ENCODE data around the gene NT5C3B. TPM values are rescaled to one million over a fixed set of nuclear protein-coding genes. Genes with fewer than 3 reads are reported as not detected.

NT5C3B gene
- total and polyA plus RNA-seq, 3 donors from 2014 or later = 61.9 to 214 (median 74.3) TPM

GRCh38 chr17:41792845-41793783 lies 42.9 kb downstream of the NT5C3B start:
- 29 to 55% methylated on average over 11 to 22 of the region's 22 CpGs for WGBS, 2 donors
- Histone ChIP-seq H3K9me3 (no peaks in the 10 kb centered on the region), H3K4me3 (no peak overlapping the region), H3K27ac (peak overlapping the region; percentile 50 to 56), H3K4me1 (peaks cover 22% of the 10 kb centered on the region), H3K36me3 (ENCODE audit: low read depth, missing control alignments) (no peaks in the 10 kb centered on the region), H3K27me3 (no peaks in the 10 kb centered on the region)
- peak; percentile 68 for DNase-seq
- intact Hi-C loops (cut with DNase I; ENCODE audit: low total_unique reads) = loop anchor here (10.0 kb wide), 1 partner anchor 58 kb away; the partner anchor contains the start of gene HAP1
- TF ChIP-seq POLR2A (IDR thresholded peaks at IDR 0.05) = no peak
- TF ChIP-seq, protein P1, sequence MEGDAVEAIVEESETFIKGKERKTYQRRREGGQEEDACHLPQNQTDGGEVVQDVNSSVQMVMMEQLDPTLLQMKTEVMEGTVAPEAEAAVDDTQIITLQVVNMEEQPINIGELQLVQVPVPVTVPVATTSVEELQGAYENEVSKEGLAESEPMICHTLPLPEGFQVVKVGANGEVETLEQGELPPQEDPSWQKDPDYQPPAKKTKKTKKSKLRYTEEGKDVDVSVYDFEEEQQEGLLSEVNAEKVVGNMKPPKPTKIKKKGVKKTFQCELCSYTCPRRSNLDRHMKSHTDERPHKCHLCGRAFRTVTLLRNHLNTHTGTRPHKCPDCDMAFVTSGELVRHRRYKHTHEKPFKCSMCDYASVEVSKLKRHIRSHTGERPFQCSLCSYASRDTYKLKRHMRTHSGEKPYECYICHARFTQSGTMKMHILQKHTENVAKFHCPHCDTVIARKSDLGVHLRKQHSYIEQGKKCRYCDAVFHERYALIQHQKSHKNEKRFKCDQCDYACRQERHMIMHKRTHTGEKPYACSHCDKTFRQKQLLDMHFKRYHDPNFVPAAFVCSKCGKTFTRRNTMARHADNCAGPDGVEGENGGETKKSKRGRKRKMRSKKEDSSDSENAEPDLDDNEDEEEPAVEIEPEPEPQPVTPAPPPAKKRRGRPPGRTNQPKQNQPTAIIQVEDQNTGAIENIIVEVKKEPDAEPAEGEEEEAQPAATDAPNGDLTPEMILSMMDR (IDR thresholded peaks at IDR 0.05) = no peak

DNA sequence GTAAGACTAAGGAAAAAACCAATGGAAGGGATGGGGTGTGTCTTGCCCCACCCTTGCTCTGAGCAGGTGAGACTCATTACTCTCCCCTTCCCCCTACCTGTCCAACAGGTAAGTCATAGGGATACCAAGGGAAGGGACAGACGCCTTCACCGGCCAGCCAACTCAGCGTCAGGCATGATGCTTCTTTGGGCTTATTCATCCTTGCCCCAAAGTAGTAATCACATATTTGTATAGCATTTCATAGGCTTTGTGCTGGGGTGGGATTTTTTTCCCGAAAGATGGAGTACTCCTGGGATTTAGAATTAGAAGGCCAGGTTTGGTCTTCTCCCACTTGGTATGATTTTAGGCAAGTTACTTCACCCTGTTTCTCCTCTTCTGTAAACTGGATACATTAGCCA lies 49.0 kb downstream of the NT5C3B start:
- H3K4me3 ChIP-seq = no peak overlapping the region

GRCh38 chr17:41786227-41787020 lies 49.6 kb downstream of the NT5C3B start, which contains the start of gene JUP:
JUP (minus strand) TSS chr17:41786711; CDS start chr17:41771854, 14,857 bp downstream.
- H3K9me3 ChIP-seq = no peaks in the 10 kb centered on the region
- H3K4me3 ChIP-seq = peak within 1 kb of the TSS; percentile 57 to 61
- peak; percentile 98 for DNase-seq
- TF ChIP-seq POLR2A (IDR thresholded peaks at IDR 0.05) = no peak
- TF ChIP-seq, protein P1 (IDR thresholded peaks at IDR 0.05) = peak; percentile 31 to 33 (median 33)
- peaks cover 13% of the 10 kb centered on the region for H3K4me1 ChIP-seq
- no peaks in the 10 kb centered on the region for H3K36me3 ChIP-seq (ENCODE audit: low read depth, missing control alignments)
- intact Hi-C loops (cut with DNase I; ENCODE audit: low total_unique reads) = no loop called here
- no peaks in the 10 kb centered on the region for H3K27me3 ChIP-seq
- 2 to 12% methylated on average over 5 to 75 of the region's 79 CpGs for WGBS, 2 donors
- no peak within 1 kb of the TSS for H3K27ac ChIP-seq

More for the DNA sequence above, 49.0 kb downstream of the NT5C3B start:
- H3K27ac ChIP-seq = no peak overlapping the region
- H3K27me3 ChIP-seq = no peaks in the 10 kb centered on the region
- no peaks in the 10 kb centered on the region for H3K9me3 ChIP-seq
- intact Hi-C loops (cut with DNase I; ENCODE audit: low total_unique reads) = no loop called here
- peaks cover 12% of the 10 kb centered on the region for H3K4me1 ChIP-seq
- TF ChIP-seq POLR2A (IDR thresholded peaks at IDR 0.05) = no peak
- TF ChIP-seq, protein P1 (IDR thresholded peaks at IDR 0.05) = no peak
- no peaks in the 10 kb centered on the region for H3K36me3 ChIP-seq (ENCODE audit: low read depth, missing control alignments)
- no peak for DNase-seq
- WGBS, 2 donors = 20 to 46% methylated on average over 4 of the region's 4 CpGs

DNA sequence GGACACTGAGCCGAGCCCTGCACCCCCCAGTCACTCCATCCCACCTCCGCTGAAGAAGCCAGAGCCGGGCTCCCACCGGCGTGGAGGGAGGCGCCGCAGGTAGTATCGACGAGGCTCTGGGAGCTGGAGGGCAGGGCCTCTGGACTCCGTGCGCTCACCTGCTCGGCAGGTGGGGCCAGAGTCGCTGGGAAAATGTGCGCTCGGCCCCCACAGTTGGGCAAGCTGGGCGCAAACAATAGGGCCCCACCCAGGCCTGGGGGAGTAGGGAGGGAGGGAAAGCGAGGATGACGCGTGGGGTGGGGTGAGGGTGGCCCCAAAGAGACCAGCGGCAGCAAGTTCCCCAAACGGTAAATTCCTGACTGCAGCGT lies 50.2 kb downstream of the NT5C3B start:
- WGBS, 2 donors = 0 to 1% methylated on average over 11 to 22 of the region's 22 CpGs
- intact Hi-C loops (cut with DNase I; ENCODE audit: low total_unique reads) = no loop called here
- H3K4me1 ChIP-seq = peaks cover 13% of the 10 kb centered on the region
- DNase-seq = no peak
- H3K9me3 ChIP-seq = no peaks in the 10 kb centered on the region
- H3K36me3 ChIP-seq (ENCODE audit: low read depth, missing control alignments) = no peaks in the 10 kb centered on the region
- no peak overlapping the region for H3K27ac ChIP-seq
- H3K4me3 ChIP-seq = peak overlapping the region; percentile 57 to 61
- no peaks in the 10 kb centered on the region for H3K27me3 ChIP-seq
- TF ChIP-seq, protein P1 (IDR thresholded peaks at IDR 0.05) = no peak
- TF ChIP-seq POLR2A (IDR thresholded peaks at IDR 0.05) = no peak
